Measurements from ENCODE around the gene NT5C. TPM values are rescaled to one million over a fixed set of nuclear protein-coding genes. Genes with fewer than 3 reads are reported as not detected.

NT5C gene
- total RNA-seq, 4 donors from 2014 or later, result 30.2 to 60.0 (median 44.9) TPM

DNA sequence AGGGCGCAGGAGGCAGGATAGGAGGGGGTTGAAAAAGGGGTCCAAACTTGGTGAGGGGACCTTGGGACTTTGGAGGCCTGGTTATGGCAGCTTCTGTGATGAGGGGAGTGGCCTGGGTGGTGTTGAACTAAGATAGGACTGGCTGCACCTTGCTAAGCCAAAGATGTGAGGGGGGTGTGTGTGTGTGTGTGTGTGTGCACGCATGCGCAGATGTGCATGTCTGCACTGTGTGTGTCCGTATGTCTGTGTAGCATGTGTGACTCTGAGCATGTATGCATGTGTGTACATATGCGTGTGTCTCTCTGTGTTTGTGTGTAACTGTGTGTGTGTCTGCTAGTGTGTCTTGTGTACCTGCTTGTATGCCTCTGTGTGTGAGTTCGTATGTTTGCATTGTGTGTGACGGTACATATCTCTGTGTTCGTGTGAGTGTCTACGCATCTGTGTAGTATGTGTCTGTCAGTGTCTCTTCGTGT, 39.7 kb downstream of the NT5C start:
- Histone ChIP-seq H3K9me3 (no peaks in the 10 kb centered on the region), H3K27ac (peak overlapping the region; percentile 35 to 66), H3K36me3 (no peaks in the 10 kb centered on the region), H3K4me1 (peaks cover 0 to 7% of the 10 kb centered on the region in 2 donors), H3K4me3 (no peak overlapping the region), H3K27me3 (no peaks in the 10 kb centered on the region)
- TF ChIP-seq, protein P1, sequence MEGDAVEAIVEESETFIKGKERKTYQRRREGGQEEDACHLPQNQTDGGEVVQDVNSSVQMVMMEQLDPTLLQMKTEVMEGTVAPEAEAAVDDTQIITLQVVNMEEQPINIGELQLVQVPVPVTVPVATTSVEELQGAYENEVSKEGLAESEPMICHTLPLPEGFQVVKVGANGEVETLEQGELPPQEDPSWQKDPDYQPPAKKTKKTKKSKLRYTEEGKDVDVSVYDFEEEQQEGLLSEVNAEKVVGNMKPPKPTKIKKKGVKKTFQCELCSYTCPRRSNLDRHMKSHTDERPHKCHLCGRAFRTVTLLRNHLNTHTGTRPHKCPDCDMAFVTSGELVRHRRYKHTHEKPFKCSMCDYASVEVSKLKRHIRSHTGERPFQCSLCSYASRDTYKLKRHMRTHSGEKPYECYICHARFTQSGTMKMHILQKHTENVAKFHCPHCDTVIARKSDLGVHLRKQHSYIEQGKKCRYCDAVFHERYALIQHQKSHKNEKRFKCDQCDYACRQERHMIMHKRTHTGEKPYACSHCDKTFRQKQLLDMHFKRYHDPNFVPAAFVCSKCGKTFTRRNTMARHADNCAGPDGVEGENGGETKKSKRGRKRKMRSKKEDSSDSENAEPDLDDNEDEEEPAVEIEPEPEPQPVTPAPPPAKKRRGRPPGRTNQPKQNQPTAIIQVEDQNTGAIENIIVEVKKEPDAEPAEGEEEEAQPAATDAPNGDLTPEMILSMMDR (IDR thresholded peaks at IDR 0.05), result no peak
- no peak for TF ChIP-seq POLR2A (IDR thresholded peaks at IDR 0.05)
- intact Hi-C loops (cut with DNase I; ENCODE audit: low total_unique reads), result no loop called here
- DNase-seq, result no peak

DNA sequence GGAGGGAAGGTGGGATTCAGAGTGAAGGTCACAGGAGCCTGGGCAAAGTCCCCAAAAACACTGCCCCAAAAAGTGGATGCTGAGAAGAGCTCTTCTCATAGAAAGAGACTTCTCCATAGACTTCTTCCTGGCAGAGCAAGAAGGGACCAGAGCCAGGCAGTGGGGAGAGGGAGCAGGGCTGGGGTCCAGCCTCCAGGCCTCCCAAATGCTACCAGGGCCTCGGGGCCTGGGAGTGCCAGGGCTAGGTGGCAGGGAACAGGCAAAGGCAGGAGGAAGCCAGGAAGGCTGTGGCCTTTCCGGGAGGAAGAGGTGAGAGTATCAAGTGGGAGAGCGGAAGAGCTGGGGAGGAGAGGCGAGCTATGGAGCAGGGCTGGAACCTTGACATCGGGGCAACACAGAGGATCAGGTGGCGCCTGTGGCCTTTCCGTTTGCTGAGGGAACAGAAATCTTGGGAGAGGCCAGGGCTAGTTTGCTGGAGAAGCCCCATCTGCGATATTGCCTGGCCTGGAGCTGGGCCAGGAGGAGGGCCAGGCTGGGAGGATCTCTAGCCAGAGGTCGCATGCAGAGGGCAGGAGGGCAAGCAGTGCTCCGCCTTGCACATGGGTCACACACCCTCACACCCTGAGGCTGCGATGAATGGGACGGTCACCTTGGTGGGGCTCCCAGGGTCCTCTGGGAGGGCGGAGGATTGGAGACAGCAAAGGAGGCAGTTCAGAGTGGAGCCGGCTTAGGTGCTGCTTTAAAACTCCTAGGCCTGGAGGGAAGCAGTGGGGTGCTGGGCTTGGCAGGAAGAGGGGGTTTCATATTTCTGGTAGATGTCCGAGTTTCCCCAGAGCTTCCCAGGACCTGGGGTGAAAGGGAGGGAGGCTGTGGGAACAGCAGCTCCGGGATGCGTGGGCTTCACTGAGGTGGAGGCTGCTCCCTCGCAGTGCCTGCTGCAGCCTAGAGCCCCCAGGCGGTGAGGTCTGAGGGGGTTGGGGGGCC, 40.4 kb downstream of the NT5C start:
- H3K4me1 ChIP-seq, result peaks cover 0 to 7% of the 10 kb centered on the region in 2 donors
- no peaks in the 10 kb centered on the region for H3K36me3 ChIP-seq
- TF ChIP-seq, protein P1 (IDR thresholded peaks at IDR 0.05), result no peak
- TF ChIP-seq POLR2A (IDR thresholded peaks at IDR 0.05), result no peak
- peak overlapping the region; percentile 53 to 66 for H3K27ac ChIP-seq
- DNase-seq, result peak in 1 of 2 donors; percentile 47
- intact Hi-C loops (cut with DNase I; ENCODE audit: low total_unique reads), result no loop called here
- H3K4me3 ChIP-seq, result no peak overlapping the region
- no peaks in the 10 kb centered on the region for H3K9me3 ChIP-seq
- H3K27me3 ChIP-seq, result no peaks in the 10 kb centered on the region

DNA sequence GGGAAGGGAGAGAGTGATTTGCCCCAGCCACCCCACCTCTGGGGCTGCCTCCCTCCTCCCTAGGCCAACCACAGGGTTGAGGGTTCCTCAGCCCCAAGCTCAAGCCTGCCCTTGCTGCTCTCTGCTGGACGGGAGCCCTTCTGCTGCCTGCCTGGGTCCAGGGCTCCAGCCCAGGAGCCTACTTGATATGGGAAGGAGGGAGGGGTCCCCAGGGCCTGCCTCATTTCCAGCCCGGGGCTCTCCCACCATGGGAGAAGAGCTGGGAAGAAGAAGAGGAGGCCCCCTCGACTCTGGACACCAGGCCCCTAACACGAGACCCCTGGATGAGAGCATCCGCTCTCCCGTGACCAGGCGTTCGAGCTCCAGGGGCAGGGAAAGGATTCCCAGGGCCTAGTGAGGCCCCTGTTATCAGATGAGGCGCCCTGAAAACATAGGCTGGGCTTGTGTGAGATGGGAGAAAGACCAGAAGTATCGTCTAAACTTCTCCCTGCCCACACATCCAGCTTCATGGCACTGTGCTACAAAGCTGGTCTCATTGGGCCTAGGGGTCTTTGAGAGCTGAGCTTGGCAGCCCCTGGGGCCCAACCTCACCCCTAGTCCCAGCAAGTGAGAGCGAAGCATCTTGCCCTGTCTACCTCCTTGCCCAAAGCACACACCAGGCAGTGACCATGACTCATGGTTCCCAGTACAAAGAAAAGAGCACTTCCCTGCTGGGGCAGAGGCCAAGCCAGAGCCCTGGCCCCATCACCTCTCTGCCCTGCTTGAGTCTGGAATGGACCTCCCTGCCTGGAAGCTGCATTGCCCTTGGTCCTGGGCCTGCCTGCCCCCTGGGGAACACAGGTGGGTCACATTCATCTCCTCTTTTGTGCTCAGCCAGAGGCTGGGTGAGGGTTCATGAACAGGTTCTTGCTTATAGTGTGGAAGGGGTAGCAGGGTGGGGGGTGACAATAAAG, 42.8 kb downstream of the NT5C start:
- DNase-seq, result peak in 1 of 2 donors; percentile 47
- Histone ChIP-seq H3K4me1 (peaks cover 0 to 7% of the 10 kb centered on the region in 2 donors), H3K9me3 (no peaks in the 10 kb centered on the region), H3K27ac (peak overlapping the region; percentile 79 to 91), H3K27me3 (no peaks in the 10 kb centered on the region), H3K36me3 (no peaks in the 10 kb centered on the region), H3K4me3 (peak overlapping the region; percentile 42 to 51)
- intact Hi-C loops (cut with DNase I; ENCODE audit: low total_unique reads), result no loop called here
- no peak for TF ChIP-seq POLR2A (IDR thresholded peaks at IDR 0.05)
- TF ChIP-seq, protein P1 (IDR thresholded peaks at IDR 0.05), result no peak

DNA sequence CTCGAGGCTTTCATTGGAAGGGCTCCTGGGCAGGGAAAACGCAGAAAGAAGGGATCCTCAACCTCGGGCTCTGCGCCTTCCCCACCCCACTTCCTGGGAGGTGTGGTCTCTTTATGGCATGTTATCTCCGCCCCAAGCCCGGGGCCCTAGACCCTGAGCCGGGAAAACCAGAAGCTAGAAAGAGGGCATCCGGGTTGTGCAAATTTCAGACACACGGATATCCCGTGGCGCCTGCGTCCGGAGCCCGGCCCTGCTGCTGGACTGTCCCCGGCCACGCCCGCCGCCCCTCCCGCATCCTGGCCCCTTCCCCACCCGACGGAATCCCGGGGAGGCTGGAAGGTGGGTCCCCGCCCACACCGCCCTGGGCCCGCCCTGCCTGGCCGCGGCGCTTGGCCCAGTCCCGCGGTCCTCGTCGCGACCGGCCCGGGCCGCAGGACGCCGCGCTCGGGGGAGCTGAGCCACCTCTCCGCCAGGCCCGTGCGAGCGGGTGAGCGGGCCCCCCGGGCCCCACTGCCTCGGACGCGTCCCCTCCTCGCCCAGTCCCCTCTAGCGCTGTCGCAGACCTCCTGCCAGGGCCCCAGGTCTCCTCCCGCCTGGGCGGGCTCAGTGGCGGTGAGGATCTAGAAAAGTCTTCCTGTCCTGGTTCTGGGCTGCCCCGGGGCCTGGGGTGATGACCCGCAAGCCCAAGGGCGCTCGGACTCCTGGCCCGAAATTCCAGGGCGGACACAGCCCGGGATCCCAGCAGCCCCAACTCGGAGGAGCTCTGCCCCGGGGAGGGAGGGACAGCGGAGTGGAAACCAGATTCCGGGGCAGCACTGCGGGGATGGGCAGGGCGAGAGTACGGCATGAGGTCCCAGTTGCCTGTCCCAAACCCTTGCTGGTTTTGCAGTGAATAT, 43.7 kb downstream of the NT5C start, which contains the start of gene SLC16A5:
TSS of gene SLC16A5 (plus strand) at position 397 of the 896 bp plus-strand sequence. CDS start 5,683 bp downstream, outside the sequence.
- DNase-seq, result peak; percentile 90 to 91
- intact Hi-C loops (cut with DNase I; ENCODE audit: low total_unique reads), result no loop called here
- H3K27me3 ChIP-seq, result no peaks in the 10 kb centered on the region

More for the DNA sequence above, 43.7 kb downstream of the NT5C start, which contains the start of gene SLC16A5:
- peak within 1 kb of the TSS; percentile 42 to 51 for H3K4me3 ChIP-seq
- TF ChIP-seq, protein P1 (IDR thresholded peaks at IDR 0.05), result no peak
- peak in 1 of 2 donors; percentile 64 for TF ChIP-seq POLR2A (IDR thresholded peaks at IDR 0.05)
- no peaks in the 10 kb centered on the region for H3K9me3 ChIP-seq
- H3K27ac ChIP-seq, result peak within 1 kb of the TSS; percentile 79 to 91
- no peaks in the 10 kb centered on the region for H3K36me3 ChIP-seq
- H3K4me1 ChIP-seq, result peaks cover 0 to 7% of the 10 kb centered on the region in 2 donors

Data from uterus (tissue), 4 donors.